ENCODE results near the gene DDX39A.
"Not testable (repeated sequence)": the region's sequence is repeated elsewhere in the genome, so short reads cannot be mapped to it uniquely, and the experiment has no call there.

The DDX39A gene

DNA sequence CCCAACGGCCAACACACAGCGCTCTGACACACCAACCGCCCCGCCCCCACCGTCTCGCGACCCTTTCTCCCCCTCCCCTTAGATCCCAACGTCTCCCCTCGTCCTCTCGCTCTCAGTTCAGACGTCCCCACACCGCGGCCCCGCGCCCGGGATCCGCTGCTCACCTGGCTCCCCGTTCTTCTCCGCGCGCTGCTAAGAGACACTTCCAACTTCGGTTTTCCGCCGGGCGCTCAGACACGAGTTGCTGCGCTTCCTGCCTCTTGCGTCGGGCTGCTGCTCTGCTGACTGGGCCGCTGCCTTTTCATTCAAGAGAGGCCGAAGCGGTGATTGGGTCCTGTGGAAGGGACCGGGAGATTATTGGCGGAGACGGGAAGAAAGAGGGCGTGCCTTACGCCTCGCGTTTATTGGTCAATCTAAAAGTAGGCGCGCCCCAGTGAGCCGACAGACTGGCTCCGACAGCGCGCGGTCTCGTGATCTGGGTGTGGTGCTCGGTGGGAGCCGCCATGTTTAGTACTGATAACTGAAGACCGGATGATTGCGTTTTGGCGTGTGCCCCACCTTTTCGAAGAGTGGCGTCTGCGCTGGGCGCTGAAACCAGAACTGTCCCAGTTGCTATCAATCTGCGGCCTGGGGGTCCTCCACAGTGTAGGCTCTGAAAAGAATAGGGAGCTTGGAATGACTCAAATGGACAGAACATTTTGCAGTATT is at the start of gene DDX39A:
Gene DDX39A, minus strand, starts transcription at position 236 of the 708 bp plus-strand sequence. CDS start 6,121 bp downstream, outside the sequence.
- DNase-seq: peak; percentile 96

DNA sequence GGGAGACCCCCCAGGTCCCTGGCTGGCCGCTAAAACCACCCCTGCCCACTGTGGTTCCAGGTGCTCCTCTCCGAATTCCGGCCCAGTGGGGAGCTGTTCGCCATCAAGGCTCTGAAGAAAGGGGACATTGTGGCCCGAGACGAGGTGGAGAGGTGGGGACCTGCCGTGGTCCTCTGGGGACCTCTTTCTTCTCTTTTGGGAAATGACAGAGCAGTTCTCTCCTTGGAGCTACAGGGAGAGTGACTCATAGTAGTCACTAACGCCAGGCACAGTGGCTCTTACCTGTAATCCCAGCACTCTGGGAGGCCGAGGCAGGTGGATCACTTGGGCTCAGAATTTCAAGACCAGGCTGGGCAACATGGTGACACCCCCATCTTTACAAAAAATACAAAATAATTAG is 48.7 kb upstream of the DDX39A start:
- DNase-seq: no peak

DNA sequence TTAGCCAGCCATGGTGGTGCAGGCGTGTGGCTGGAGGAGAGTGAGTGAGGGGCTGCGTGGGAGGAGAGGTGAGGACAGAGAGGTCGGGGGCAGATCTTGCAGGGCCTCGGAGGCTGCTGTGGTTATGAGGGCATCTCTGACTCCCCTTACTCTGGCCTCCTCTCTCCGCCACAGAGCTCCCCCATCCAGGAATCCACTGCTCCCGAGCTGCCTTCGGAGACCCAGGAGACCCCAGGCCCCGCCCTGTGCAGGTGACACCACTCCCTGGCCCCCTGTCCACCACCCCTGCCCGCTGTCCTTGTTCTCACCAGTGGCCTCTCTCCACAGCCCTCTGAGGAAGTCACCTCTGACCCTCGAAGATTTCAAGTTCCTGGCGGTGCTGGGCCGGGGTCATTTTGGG is 48.2 kb upstream of the DDX39A start:
- no peak for DNase-seq

DNA sequence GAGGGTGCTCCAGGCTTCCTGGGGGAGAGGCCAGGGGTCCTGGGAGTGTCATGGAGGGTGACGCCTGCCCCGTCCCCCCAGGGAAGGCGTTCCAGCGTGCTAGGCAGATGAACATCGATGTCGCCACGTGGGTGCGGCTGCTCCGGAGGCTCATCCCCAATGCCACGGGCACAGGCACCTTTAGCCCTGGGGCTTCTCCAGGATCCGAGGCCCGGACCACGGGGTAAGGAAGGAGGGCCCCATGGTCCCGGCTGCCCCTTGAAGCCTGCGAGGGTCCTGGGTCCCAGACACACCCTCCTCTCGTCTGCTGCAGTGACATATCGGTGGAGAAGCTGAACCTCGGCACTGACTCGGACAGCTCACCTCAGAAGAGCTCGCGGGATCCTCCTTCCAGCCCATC is 44.6 kb upstream of the DDX39A start:
- DNase-seq: no peak

DNA sequence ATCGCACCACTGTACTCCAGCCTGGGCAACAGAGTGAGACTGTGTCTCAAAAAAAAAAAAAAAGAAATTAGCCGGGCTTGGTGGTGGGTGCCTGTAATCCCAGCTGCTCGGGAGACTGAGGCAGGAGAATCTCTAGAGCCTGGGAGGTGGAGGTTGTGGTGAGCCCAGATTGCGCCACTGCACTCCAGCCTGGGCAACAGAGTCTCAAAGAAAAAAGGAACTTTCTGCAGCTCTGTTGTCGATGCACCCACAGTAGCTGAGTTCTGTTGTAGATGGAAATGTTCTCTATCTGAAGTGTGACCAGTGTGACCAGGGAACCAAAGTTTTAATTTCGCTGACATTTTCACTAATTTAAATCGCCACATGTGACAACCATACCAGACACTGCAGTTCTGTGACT is 43.3 kb upstream of the DDX39A start:
- DNase-seq: not testable (repeated sequence)

DNA sequence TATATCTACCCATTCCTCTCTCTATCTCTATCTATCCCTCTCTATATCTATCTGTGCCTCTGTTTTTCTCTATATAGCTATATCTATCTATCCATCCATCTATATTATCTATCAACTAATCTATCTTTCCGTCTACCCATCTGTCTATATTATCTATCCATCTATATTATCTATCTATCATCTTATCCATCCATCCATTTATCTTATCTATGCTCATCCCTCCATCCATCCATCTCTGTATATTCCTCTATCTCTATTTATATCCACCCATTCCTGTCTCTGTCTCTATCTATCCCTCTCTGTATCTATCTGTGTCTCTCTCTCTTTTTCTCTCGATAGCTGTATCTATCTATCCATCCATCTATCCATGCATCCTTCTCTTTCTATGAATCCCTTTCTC is 41.8 kb upstream of the DDX39A start:
- DNase-seq: no peak

DNA sequence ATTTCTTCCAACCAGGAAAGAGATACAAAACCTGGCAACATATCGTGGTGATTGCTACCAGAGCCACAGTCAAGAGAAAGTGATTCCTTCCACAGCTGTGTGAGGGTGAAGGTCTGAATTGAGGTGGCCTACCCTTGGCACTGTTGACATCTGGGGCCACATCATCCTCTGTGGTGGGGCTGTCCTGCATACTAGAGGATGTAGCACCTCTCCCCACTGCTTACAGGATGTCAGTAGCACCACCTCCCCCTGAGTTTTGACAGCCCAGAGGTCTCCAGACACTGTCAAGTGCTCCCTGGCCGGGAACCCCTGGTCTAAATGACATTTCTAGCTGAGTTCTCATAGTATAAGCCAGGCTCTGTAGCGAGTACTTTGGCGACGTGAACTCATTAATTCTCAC is 40.6 kb upstream of the DDX39A start:
- DNase-seq: no peak

DNA sequence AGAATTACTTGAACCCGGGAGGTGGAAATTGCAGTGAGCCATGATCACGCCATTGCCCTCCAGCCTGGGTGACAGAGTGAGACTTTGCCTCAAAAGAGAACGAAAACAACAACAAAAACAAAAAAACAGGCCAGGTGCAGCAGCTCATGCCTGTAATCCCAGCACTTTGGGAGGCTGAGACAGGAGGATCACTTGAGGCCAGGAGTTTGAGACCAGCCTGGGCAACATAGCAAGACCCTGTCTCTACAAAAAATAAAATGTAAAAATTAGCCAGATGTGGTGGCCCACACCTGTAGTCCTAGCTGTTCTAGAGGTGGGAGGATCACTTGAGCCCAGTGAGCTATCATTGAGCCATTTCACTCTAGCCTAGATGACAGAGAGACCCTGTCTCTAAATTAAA is 33.2 kb upstream of the DDX39A start:
- not testable (repeated sequence) for DNase-seq

DNA sequence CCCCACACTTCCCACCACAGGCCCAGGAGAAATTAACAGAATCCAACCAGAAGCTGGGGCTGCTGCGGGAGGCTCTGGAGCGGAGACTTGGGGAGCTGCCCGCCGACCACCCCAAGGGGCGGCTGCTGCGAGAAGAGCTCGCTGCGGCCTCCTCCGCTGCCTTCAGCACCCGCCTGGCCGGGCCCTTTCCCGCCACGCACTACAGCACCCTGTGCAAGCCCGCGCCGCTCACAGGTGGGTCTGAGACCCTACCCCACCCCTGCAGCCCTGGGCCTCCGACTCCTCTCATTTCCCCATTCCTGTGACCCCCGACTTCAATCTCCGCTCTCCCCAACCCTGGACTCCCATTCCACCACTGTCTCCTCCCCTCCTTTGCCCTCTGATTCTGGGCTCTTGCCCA is 31.7 kb upstream of the DDX39A start:
- DNase-seq: no peak

DNA sequence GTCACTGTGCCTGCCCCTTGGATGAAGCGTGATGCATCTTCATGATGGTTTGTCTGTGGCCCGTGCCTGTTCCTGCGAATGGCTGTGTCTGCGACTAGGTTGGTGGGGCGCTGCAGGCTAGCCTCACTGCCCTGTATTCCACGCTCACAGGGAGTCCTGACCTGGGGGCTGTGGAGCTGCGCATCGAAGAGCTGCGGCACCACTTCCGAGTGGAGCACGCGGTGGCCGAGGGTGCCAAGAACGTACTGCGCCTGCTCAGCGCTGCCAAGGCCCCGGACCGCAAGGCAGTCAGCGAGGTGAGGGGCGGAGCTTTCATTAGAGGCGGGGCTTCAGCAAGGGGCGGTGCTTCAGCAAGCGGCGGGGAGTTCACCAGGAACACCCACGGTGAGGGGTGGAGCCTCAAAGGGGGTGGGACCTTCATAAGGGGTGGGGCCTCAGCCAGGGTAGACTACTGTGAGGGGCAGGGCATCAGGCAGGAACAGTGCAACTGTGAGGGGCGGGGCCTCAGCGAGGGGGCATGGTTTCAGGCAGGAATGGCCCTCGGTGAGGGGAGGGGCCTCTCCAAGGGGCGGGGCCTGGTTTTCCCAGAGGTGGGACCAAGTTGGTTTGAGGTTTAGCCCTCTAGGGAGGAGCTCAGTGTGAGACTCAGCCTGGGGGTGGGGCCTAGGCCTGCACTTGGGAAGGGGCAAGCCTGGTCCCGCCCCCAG is 31.2 kb upstream of the DDX39A start:
- DNase-seq: peak; percentile 91

DNA sequence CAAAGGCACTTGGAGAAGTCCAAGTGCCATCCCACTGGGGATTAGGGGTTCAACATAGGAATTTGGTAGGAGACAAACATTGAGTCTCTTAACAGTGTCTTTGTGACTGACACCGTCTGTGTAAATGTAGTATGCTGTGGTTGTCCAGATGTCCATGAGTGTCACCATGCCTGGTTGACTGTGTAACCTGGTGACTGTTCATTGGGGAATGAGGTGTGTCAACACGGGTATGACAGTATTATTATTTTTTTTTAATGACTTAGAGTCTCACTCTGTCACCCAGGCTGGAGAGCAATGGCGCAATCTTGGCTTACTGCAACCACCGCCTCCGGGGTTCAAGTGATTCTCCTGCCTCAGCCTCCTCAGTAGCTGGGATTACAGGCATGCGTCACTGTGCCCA is 30.2 kb upstream of the DDX39A start:
- no peak for DNase-seq

DNA sequence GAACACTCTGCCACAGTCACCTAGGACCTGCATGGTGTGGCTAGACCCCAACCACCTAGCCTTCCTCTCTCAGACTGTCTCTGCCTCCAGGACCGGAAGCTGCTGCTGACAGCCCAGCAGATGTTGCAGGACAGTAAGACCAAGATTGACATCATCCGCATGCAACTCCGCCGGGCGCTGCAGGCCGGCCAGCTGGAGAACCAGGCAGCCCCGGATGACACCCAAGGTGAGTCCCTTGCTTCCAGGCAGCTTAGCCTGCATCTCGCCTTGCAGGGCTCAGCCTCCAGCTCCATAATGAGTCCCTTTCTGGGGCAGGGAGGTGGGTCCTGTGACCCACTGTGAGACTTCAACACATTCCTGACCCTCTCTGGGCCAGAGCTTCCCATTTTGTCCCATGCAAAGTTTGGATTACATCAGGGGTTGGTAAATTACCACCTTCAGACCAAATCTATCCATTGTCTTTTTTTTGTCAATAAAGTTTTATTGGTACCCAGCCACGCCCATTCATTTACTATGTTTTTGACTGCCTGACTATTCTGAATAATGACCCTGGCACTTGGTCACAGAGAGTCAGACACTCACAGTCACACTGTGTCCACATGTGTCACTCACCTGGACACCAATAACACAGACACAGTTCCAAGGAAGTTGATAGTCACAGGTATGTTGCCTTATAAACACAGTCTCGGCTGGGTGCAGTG is 27.3 kb upstream of the DDX39A start:
- DNase-seq: no peak

DNA sequence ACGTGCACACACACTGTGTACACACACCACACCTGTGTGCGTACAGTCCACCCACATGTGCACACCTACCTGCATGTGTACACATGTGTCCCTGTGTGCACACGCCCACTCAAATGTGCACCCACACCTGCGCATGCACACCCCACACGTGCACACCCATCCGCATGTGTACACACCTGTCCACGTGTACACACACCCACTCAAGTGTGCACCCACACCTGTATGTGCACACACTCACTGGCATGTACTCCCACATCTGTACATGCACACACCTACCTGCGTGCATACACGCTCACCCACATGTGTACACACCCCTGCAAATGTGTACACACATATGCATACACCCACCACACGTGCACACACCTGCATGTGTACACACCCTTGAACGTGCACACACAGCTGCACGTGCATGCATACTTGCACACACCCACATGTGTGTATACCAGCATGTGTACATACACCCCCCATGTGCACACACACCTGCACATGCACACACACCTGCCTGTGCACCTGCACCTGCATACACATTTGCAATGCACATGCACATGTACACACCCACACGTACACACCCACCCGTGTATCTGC is 24.6 kb upstream of the DDX39A start:
- no peak for DNase-seq

DNA sequence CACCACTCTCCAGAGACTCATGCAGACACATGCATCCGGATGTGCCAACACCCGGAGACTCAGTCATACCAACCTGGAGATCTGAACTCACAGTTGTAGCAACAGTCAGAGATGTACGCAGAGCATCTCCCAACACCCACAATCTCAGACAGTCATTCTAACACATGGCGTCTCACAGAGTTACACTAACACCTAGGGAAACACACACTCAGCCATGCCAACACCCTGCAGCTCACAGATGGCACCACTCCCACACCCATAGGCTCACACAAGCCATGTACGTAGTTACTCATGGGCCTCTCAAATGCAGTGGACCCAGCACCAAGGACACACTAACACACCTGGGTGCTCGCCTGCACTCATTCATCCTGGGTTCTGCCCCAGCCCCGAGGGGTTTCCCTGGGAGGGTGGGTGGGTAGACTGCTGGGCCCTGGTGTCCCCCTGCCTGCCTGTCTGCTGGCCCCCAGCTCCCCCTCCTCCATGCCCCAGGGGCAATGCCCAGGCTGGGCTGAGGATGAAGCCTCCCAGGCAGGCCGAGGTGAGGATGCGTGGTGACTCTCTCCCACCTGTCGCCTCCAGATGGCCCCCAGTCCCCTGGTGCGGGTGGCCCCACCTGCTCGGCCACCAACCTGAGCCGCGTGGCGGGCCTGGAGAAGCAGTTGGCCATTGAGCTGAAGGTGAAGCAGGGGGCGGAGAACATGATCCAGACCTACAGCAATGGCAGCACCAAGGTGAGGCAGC is 23.9 kb upstream of the DDX39A start:
- no peak for DNase-seq

DNA sequence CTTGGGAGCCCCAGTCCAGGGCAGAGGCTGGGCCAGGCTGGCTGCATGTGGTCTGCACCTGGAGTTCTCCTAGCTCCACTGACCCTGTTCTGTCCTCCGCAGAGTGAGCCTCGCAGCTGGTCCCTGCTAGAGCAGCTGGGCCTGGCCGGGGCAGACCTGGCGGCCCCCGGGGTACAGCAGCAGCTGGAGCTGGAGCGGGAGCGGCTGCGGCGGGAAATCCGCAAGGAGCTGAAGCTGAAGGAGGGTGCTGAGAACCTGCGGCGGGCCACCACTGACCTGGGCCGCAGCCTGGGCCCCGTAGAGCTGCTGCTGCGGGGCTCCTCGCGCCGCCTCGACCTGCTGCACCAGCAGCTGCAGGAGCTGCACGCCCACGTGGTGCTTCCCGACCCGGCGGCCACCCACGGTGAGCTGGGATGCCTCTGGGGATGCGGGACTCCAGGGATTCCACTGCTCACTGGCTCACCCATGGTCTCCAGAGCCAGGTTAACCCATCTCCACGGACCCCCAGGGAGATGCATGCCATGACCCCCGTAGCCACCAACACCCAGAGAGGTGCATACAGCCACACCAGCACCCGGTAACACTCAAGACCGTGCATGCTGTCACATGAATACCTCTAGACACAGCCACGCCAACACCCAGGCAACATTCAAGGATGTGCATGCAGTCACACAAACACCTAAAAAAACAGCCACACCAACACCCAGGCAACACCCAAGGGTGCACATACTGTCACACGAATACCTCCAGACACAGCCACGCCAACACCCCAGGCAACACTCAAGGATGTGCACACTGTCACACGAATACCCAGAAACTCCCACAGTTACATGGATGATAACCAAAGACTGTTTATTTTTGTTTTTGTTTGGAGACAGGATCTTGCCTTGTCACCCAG is 22.1 kb upstream of the DDX39A start:
- DNase-seq: no peak

DNA sequence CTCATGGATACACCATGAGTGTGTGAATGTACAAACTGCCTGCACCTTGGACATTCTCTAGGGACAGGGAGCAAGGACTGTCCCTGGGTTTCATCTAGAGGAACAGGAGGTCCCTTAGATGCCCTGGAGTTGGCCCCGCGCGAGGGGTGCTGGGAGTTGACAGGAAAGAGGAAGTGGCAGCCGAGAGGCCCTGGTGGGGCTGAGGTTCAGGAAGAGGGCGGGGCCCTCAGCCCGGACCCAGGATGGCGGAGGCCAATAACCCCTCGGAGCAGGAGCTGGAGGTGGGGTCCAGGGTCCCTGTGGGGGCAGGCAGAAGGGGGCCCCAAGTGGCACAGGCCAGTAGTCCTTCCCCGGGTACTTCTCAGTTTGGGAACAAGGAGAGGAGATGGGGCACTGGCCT is 20.9 kb upstream of the DDX39A start:
- peak; percentile 87 for DNase-seq

DNA sequence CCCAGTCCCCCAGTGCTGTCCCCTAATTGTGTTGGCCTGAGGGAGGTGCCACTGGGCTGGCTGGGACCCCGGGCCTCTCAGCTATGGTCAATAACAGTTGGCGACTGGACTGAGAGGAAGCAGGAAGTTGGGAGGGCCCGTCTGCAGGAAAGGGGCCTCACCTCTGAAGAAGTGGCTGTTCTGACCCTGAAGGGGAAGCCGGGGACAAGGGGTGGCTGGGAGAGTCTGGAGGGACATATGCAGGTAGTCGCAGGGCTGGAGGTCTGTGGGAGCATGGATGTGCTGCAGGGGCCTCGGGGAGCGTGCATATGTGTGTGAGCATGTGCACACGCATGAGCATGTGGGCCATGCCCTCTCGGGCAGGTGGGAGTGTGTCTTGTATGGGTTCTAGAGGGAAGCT is 19.9 kb upstream of the DDX39A start:
- no peak for DNase-seq

DNA sequence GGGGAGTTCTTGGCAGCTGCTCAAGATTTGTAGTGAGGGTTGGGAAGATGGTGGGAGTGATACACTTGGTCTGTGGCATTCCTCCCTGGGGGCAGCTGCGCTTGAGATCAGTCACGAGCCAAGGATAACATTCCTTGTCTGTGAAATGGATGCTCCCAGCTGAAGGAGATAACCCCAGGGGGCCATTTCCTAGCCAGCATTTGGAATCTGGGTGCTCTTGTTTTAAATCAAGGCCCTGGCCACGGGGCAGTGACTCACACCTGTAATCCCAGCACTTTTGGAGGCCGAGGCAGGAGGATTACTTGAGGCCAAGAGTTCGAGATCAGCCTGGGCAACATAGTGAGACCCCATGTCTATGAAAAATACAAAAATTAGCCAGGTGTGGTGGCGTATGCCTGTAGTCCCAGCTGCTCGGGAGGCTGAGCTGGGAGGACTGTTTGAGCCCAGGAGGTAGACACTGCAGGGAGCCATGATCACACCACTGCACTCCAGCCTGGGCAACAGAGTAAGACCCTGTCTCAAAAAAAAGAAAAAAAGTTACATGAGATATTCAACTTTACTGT is 18.5 kb upstream of the DDX39A start:
- DNase-seq: no peak

DNA sequence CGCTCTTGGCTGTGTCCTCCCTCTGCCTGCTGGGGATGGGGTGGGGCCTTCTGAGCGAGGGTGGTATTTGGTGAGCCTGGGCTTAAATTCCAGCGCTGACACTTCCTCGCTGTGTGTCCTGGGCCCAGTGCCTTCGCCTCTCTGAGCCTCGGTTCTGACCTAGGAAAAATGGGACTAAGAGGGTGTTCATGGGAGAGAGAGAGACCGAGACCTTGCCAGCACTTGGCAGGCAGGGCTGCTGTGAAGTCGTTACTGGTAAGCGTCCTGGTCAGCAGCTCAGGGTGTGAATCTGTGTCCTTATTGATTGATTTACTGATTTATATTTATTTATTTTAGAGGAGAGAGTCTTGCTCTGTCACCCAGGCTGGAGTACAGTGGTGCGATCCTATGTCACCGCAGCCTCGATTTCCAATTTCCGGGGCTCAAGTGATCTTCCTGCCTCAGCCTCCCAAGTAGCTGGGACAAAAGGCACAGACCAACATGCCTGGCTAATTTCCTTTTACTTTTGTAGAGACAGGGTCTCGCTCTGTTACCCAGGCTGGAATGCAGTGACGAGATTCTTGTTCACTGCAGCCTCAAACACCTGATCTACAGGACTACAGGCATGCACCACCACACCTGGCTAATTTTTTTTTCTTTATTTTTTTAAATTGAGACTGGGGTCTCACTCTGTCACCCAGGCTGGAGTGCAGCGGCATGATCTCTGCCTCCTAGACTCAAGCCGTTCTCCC is 16.3 kb upstream of the DDX39A start:
- DNase-seq: no peak

DNA sequence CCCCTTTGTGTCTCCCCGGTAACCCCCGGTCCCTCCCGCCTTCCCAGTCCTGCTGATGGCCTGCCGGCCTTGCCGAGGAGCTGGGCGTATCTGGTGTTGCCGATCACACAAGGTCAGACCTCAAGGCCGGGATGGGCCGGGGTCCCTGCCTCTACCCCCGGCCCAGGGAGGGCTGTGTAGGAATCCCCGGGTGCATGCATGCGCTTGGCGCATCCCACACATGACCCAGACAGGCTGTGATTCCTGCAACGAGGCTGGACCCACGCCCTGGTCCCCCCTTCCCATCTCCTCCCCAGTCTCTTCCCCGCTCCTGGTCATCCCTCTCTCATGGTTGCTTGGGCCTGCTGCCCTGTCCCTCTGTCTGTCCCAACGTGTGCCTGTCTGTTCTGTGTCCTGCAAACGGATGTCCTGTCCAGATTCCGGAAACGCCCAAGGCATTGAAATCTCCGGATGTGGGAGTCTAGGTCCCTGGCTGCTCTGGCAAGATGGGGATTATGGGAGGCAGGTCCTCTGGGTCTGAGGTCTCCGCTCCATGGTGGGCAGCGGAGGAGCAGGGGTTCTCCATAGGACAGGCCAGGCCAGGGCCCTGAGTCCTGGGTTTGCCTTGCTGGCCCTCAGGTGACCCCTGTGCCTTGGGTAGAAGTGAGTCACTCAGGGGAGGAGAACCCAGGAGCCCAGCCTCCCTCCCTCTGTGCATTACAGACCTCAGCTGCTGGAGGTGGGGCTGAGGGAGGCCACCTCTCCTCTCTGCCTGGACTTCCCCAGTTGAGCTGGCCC is 15.6 kb upstream of the DDX39A start:
- DNase-seq: peak; percentile 67

All from stimulated activated CD8-positive, alpha-beta memory T cell treated with anti-CD3 and anti-CD28 coated beads, Interleukin-4, amount 100 ng/mL, for 48 hours (primary cell).